GM23338 (cell line): Measurements from ENCODE around the gene CDK5RAP2. TPM values are rescaled to one million over a fixed set of nuclear protein-coding genes. Genes with fewer than 3 reads are reported as not detected.

Source experiments
- ATAC-seq: fragments of 200-7000 bp; cut with Tn5 transposase; 3 replicates; pipeline ENCODE4 v1.9.1; 2020
- DNase-seq: peaks from one replicate; pipeline ENCODE4 v3.0.0-alpha.2; 2015; ENCODE audit warnings: low spot score
- H2AFZ ChIP-seq: fragments of 200-600 bp; sonication (generic); 2 replicates; pipeline ENCODE4 v1.8.0; 2016; ENCODE audit warnings: antibody characterized with exemption, mild to moderate bottlenecking, moderate library complexity
- H3F3A ChIP-seq: fragments of 200-600 bp; sonication (generic); replicated peaks from 2 replicates; pipeline ENCODE4 v1.8.0; 2017; ENCODE audit warnings: antibody characterized with exemption, mixed run types, low read depth
- H3K27ac ChIP-seq: fragments of 200-600 bp; sonication (generic); 2 replicates; pipeline ENCODE4 v1.6.1; 2016; ENCODE audit warnings: low read depth
- H3K27me3 ChIP-seq: fragments of 200-600 bp; sonication (generic); 2 replicates; pipeline ENCODE4 v1.8.0; 2016; ENCODE audit warnings: mild to moderate bottlenecking, mixed run types, moderate library complexity; ENCODE audit not compliant: insufficient read depth
- H3K36me3 ChIP-seq: fragments of 200-600 bp; sonication (generic); 2 replicates; pipeline ENCODE4 v1.8.0; 2016; ENCODE audit warnings: mild to moderate bottlenecking; ENCODE audit not compliant: insufficient read depth
- H3K4me1 ChIP-seq: fragments of 200-600 bp; sonication (generic); 2 replicates; pipeline ENCODE4 v1.8.0; 2016; ENCODE audit warnings: mild to moderate bottlenecking, moderate library complexity; ENCODE audit not compliant: insufficient read depth
- H3K4me2 ChIP-seq: fragments of 200-600 bp; sonication (generic); 2 replicates; pipeline ENCODE4 v1.7.1; 2017; ENCODE audit warnings: mixed run types
- H3K4me3 ChIP-seq: fragments of 200-600 bp; sonication (generic); 2 replicates; pipeline ENCODE4 v1.6.1; 2016; ENCODE audit warnings: mixed run types
- H3K79me2 ChIP-seq: fragments of 200-600 bp; sonication (generic); replicated peaks from 2 replicates; pipeline ENCODE4 v1.8.0; 2017; ENCODE audit warnings: mild to moderate bottlenecking; ENCODE audit not compliant: insufficient read depth
- H3K9me2 ChIP-seq: fragments of 200-600 bp; sonication (generic); 2 replicates; pipeline ENCODE4 v1.8.0; 2017; ENCODE audit not compliant: insufficient read depth
- H4K20me1 ChIP-seq: fragments of 200-600 bp; sonication (generic); replicated peaks from 2 replicates; pipeline ENCODE4 v1.8.0; 2017; ENCODE audit warnings: mild to moderate bottlenecking; ENCODE audit not compliant: insufficient read depth
- H3K27ac Mint-ChIP-seq: 2 replicates; pipeline ENCODE4 v1.8.0; 2020; ENCODE audit warnings: inconsistent platforms, mild to moderate bottlenecking, moderate library complexity, mixed read lengths
- H3K27me3 Mint-ChIP-seq: 3 replicates; pipeline ENCODE4 v1.8.0; 2022; ENCODE audit warnings: low read depth, mild to moderate bottlenecking, moderate library complexity, mixed read lengths, inconsistent platforms; ENCODE audit not compliant: insufficient read depth, poor library complexity
- H3K36me3 Mint-ChIP-seq: 3 replicates; pipeline ENCODE4 v1.8.0; 2021; ENCODE audit warnings: low read depth, mild to moderate bottlenecking, inconsistent platforms, moderate library complexity, mixed read lengths
- H3K4me1 Mint-ChIP-seq: 3 replicates; pipeline ENCODE4 v1.8.0; 2020; ENCODE audit warnings: mild to moderate bottlenecking, inconsistent platforms, mixed read lengths
- H3K4me3 Mint-ChIP-seq: 3 replicates; pipeline ENCODE4 v1.8.0; 2021; ENCODE audit warnings: moderate library complexity, mild to moderate bottlenecking, inconsistent platforms, mixed read lengths
- H3K9me3 Mint-ChIP-seq: 3 replicates; pipeline ENCODE4 v1.8.0; 2020; ENCODE audit warnings: moderate library complexity, mild to moderate bottlenecking, inconsistent platforms, mixed read lengths
- CREB1 ChIP-seq: fragments of 250-450 bp; sonication (Bioruptor Pico); IDR thresholded peaks from 2 replicates; pipeline ENCODE4 v1.5.0; 2020; ENCODE audit warnings: low read depth, mild to moderate bottlenecking, moderate library complexity
- CTCF ChIP-seq, 2 experiments: fragments of 200-600 bp in 1 of 2; sonication (generic) in 1 of 2; conservative IDR thresholded peaks; 2 replicates each; pipeline versions ENCODE4 v1.5.1 to v1.6.1; 2016 to 2017; ENCODE audit warnings: antibody characterized with exemption in 2 of 2, low read depth in 2 of 2, mild to moderate bottlenecking in 2 of 2, moderate library complexity in 1 of 2
- ETS1 ChIP-seq: IDR thresholded peaks from 2 replicates; pipeline ENCODE4 v1.6.1; 2016; ENCODE audit warnings: antibody characterized with exemption
- EZH2 ChIP-seq: fragments of 200-600 bp; sonication (generic); IDR thresholded peaks from one replicate; pipeline ENCODE4 v1.8.0; 2017; ENCODE audit warnings: antibody characterized with exemption, mild to moderate bottlenecking, low read depth; ENCODE audit not compliant: unreplicated experiment
- EZH2phosphoT487 ChIP-seq: fragments of 200-600 bp; sonication (generic); IDR thresholded peaks from one replicate; pipeline ENCODE4 v1.8.1; 2018; ENCODE audit warnings: antibody characterized with exemption; ENCODE audit not compliant: unreplicated experiment
- JUNB ChIP-seq: IDR thresholded peaks from one replicate; pipeline ENCODE4 v1.6.1; 2016; ENCODE audit warnings: antibody characterized with exemption; ENCODE audit not compliant: unreplicated experiment
- NANOG ChIP-seq: IDR thresholded peaks from 2 replicates; pipeline ENCODE4 v1.6.1; 2016; ENCODE audit warnings: antibody characterized with exemption, borderline replicate concordance
- POLR2AphosphoS5 ChIP-seq: IDR thresholded peaks from 2 replicates; pipeline ENCODE4 v1.6.1; 2016; ENCODE audit warnings: antibody characterized with exemption, low read depth
- REST ChIP-seq: IDR thresholded peaks from one replicate; pipeline ENCODE4 v1.6.1; 2018; ENCODE audit warnings: antibody characterized with exemption; ENCODE audit not compliant: unreplicated experiment
- STAT1 ChIP-seq: IDR thresholded peaks from one replicate; pipeline ENCODE4 v1.6.1; 2016; ENCODE audit warnings: antibody characterized with exemption; ENCODE audit not compliant: unreplicated experiment
- ZNF114 ChIP-seq: fragments of 250-450 bp; sonication (Bioruptor Pico); IDR thresholded peaks from 2 replicates; pipeline ENCODE4 v1.5.0; 2020; ENCODE audit warnings: mild to moderate bottlenecking, moderate library complexity
- ZNF331 ChIP-seq: fragments of 250-450 bp; sonication (Bioruptor Pico); IDR thresholded peaks from 2 replicates; pipeline ENCODE4 v1.5.0; 2020; ENCODE audit warnings: low read depth, mild to moderate bottlenecking, moderate library complexity
- ZNF462 ChIP-seq: fragments of 250-450 bp; sonication (Bioruptor Pico); IDR thresholded peaks from 2 replicates; pipeline ENCODE4 v1.5.0; 2020; ENCODE audit warnings: mild to moderate bottlenecking, moderate library complexity
- polyA plus RNA-seq: library from polyadenylated mRNA; unstranded; fragments of >200 nt; fragmentation: Nextera tagmentation; extraction: Ambion mirVana; gene quantifications from 2 replicates; pipeline ENCODE4 v1.2.1, GENCODE V29; 2016
- total RNA-seq: library from RNA; depleted of rRNA; stranded (reverse); fragments of >200 nt; shearing (Covaris generic); gene quantifications from 2 replicates; pipeline ENCODE4 v1.2.3, GENCODE V29; 2014

The CDK5RAP2 gene
- total and polyA plus RNA-seq, 2 experiments from 2014 or later = 50.7 to 65.7 TPM

- Histone ChIP-seq H3F3A (no peaks in the 10 kb centered on the region), H3K4me1 (no peaks in the 10 kb centered on the region), H3K79me2 (no peaks in the 10 kb centered on the region), H3K27me3 (no peaks in the 10 kb centered on the region), H3K4me2 (no peak overlapping the region), H3K27ac (no peak overlapping the region), H3K4me3 (no peak overlapping the region), H3K9me2 (no peaks in the 10 kb centered on the region), H3K36me3 (peaks cover 32% of the 10 kb centered on the region), H4K20me1 (peaks cover 16% of the 10 kb centered on the region; the same call in 1 of the 2 replicates), H2AFZ (no peak overlapping the region)
- H3K4me1 Mint-ChIP-seq = peaks cover 8% of the 10 kb centered on the region
- H3K27me3 Mint-ChIP-seq = peaks cover 2% of the 10 kb centered on the region
- H3K4me3 Mint-ChIP-seq = no peak overlapping the region
- no peak for DNase-seq
- no peak overlapping the region; the same call in 1 of the 2 replicates for H3K27ac Mint-ChIP-seq
- peaks cover 53% of the 10 kb centered on the region for H3K36me3 Mint-ChIP-seq
- TF ChIP-seq EZH2 (no peak), POLR2AphosphoS5 (no peak), ZNF331 (CRISPR knock-in tag) (no peak), STAT1 (no peak), NANOG (no peak), ZNF462 (CRISPR knock-in tag) (no peak), CREB1 (CRISPR knock-in tag) (no peak), JUNB (no peak), ETS1 (no peak), CTCF (conservative IDR thresholded peaks at IDR 0.05; ENCODE audit: low read depth in 2 of 2) (no peak), REST (no peak), EZH2phosphoT487 (no peak), ZNF114 (CRISPR knock-in tag) (no peak)
- H3K9me3 Mint-ChIP-seq = no peaks in the 10 kb centered on the region
- no peak for ATAC-seq
These were observed 40.0 kb downstream of the CDK5RAP2 start for GRCh38 chr9:120539951-120540350.
